H7 (cell line): ENCODE data around the gene ATP13A1. TPM values are rescaled to one million over a fixed set of nuclear protein-coding genes. Genes with fewer than 3 reads are reported as not detected.

Experiments
- DNase-seq: peaks from one replicate; pipeline ENCODE4 v3.0.0; 2012
- H3K27me3 ChIP-seq: 2 replicates; pipeline ENCODE4 v1.6.0; 2011; ENCODE audit warnings: mild to moderate bottlenecking, low read length; ENCODE audit not compliant: control insufficient read depth, insufficient read depth
- H3K36me3 ChIP-seq: replicated peaks from 2 replicates; pipeline ENCODE4 v1.5.1; 2011; ENCODE audit warnings: low read length; ENCODE audit not compliant: control insufficient read depth, insufficient read depth
- H3K4me3 ChIP-seq: 2 replicates; pipeline ENCODE4 v1.5.1; 2011; ENCODE audit warnings: low read depth, mild to moderate bottlenecking, control low read depth, low read length, moderate library complexity; ENCODE audit not compliant: insufficient read depth
- total RNA-seq: library from RNA; depleted of rRNA; stranded (reverse); fragments of >200 nt; shearing (Covaris generic); gene quantifications from 2 replicates; pipeline ENCODE4 v1.2.3, GENCODE V29; 2014

The ATP13A1 gene
- total RNA-seq, 1 experiment from 2014 or later = 36.2 TPM

GRCh38 chr19:19642506-19643157, 20.8 kb downstream of the ATP13A1 start:
- peak overlapping the region; percentile 77 for H3K4me3 ChIP-seq
- no peaks in the 10 kb centered on the region for H3K27me3 ChIP-seq
- peaks cover 22% of the 10 kb centered on the region for H3K36me3 ChIP-seq
- no peak for DNase-seq

- Histone ChIP-seq H3K36me3 (peaks cover 10% of the 10 kb centered on the region), H3K27me3 (no peaks in the 10 kb centered on the region), H3K4me3 (no peak overlapping the region)
- peak; percentile 99 for DNase-seq
These were observed 25.8 kb downstream of the ATP13A1 start for GRCh38 chr19:19637523-19638251.

GRCh38 chr19:19637186-19637522, 26.3 kb downstream of the ATP13A1 start:
- Histone ChIP-seq H3K4me3 (no peak overlapping the region), H3K27me3 (no peaks in the 10 kb centered on the region), H3K36me3 (peaks cover 12% of the 10 kb centered on the region)
- no peak for DNase-seq

GRCh38 chr19:19636573-19637185, 26.8 kb downstream of the ATP13A1 start:
- no peak overlapping the region for H3K4me3 ChIP-seq
- peaks cover 12% of the 10 kb centered on the region for H3K36me3 ChIP-seq
- no peak for DNase-seq
- H3K27me3 ChIP-seq = no peaks in the 10 kb centered on the region

GRCh38 chr19:19635313-19635702, 28.2 kb downstream of the ATP13A1 start:
- Histone ChIP-seq H3K36me3 (peaks cover 12% of the 10 kb centered on the region), H3K4me3 (no peak overlapping the region), H3K27me3 (no peaks in the 10 kb centered on the region)
- no peak for DNase-seq

GRCh38 chr19:19634516-19635312, 28.8 kb downstream of the ATP13A1 start:
- Histone ChIP-seq H3K27me3 (no peaks in the 10 kb centered on the region), H3K4me3 (no peak overlapping the region), H3K36me3 (peaks cover 12% of the 10 kb centered on the region)
- DNase-seq = no peak

GRCh38 chr19:19633711-19634515, 29.6 kb downstream of the ATP13A1 start:
- DNase-seq = no peak
- H3K27me3 ChIP-seq = no peaks in the 10 kb centered on the region
- H3K4me3 ChIP-seq = no peak overlapping the region
- peaks cover 12% of the 10 kb centered on the region for H3K36me3 ChIP-seq

GRCh38 chr19:19632661-19633060, 30.8 kb downstream of the ATP13A1 start:
- no peak overlapping the region for H3K4me3 ChIP-seq
- no peaks in the 10 kb centered on the region for H3K27me3 ChIP-seq
- no peak for DNase-seq
- H3K36me3 ChIP-seq = peaks cover 12% of the 10 kb centered on the region

- Histone ChIP-seq H3K4me3 (no peak overlapping the region), H3K27me3 (no peaks in the 10 kb centered on the region), H3K36me3 (peaks cover 12% of the 10 kb centered on the region)
- DNase-seq = no peak
These were observed 32.1 kb downstream of the ATP13A1 start for GRCh38 chr19:19631346-19631745.

- no peaks in the 10 kb centered on the region for H3K27me3 ChIP-seq
These were observed 33.0 kb downstream of the ATP13A1 start for GRCh38 chr19:19630426-19630825.

GRCh38 chr19:19630062-19630414, 33.4 kb downstream of the ATP13A1 start:
- H3K4me3 ChIP-seq = no peak overlapping the region
- H3K36me3 ChIP-seq = peaks cover 12% of the 10 kb centered on the region
- no peak for DNase-seq
- no peaks in the 10 kb centered on the region for H3K27me3 ChIP-seq

More at GRCh38 chr19:19630426-19630825, 33.0 kb downstream of the ATP13A1 start:
- DNase-seq = no peak
- H3K4me3 ChIP-seq = no peak overlapping the region
- peaks cover 12% of the 10 kb centered on the region for H3K36me3 ChIP-seq

GRCh38 chr19:19628501-19629134, 34.9 kb downstream of the ATP13A1 start:
- DNase-seq = peak; percentile 99
- peak overlapping the region; percentile 78 for H3K4me3 ChIP-seq
- no peaks in the 10 kb centered on the region for H3K27me3 ChIP-seq
- H3K36me3 ChIP-seq = peaks cover 12% of the 10 kb centered on the region

- Histone ChIP-seq H3K4me3 (peak within 1 kb of the TSS; percentile 78), H3K27me3 (no peaks in the 10 kb centered on the region), H3K36me3 (peaks cover 11% of the 10 kb centered on the region)
- peak; percentile 100 for DNase-seq
These were observed 35.6 kb downstream of the ATP13A1 start, which contains the start of gene LPAR2 for GRCh38 chr19:19627621-19628500. TSS of gene LPAR2 (minus strand) at chr19:19628220. CDS start at chr19:19627275, 945 bp downstream.
